PFSK-1 (cell line): ENCODE measurements around the gene ST6GALNAC2.

Experiments
- FOXP2 ChIP-seq: optimal IDR thresholded peaks from 2 replicates; pipeline ENCODE3; 2011; ENCODE audit warnings: borderline replicate concordance, control low read depth, inconsistent platforms; ENCODE audit not compliant: insufficient read depth; ENCODE audit errors: extremely low read length, extremely low read depth
- POLR2AphosphoS5 ChIP-seq: IDR thresholded peaks from 2 replicates; pipeline ENCODE4 v1.6.1; 2012; ENCODE audit warnings: low read depth, mild to moderate bottlenecking, control low read depth, low read length, moderate library complexity
- REST ChIP-seq, 2 experiments: IDR thresholded peaks; 2 replicates each; pipeline versions ENCODE4 v1.6.1 to v1.8.0; 2011 to 2012; ENCODE audit warnings: low read depth in 2 of 2, low read length in 2 of 2, control low read depth in 1 of 2, inconsistent platforms in 1 of 2, mild to moderate bottlenecking in 1 of 2, moderate library complexity in 1 of 2; ENCODE audit not compliant: insufficient read depth in 1 of 2
- SIN3A ChIP-seq: IDR thresholded peaks from 2 replicates; pipeline ENCODE4 v1.6.1; 2012; ENCODE audit warnings: mild to moderate bottlenecking, low read length, moderate library complexity, borderline replicate concordance; ENCODE audit not compliant: insufficient read depth
- TAF1 ChIP-seq: IDR thresholded peaks from 2 replicates; pipeline ENCODE4 v1.6.1; 2012; ENCODE audit warnings: low read length, control low read depth, borderline replicate concordance; ENCODE audit not compliant: insufficient read depth

Gene ST6GALNAC2

GRCh38 chr17:76582660-76583059, 3.0 kb downstream of the ST6GALNAC2 start:
- TF ChIP-seq REST (IDR thresholded peaks at IDR 0.05; ENCODE audit: insufficient read depth in 1 of 2, low read depth in 2 of 2, low read length in 2 of 2) = no peak

GRCh38 chr17:76581515-76581914, 4.1 kb downstream of the ST6GALNAC2 start:
- TF ChIP-seq FOXP2 = no peak
- no peak for TF ChIP-seq TAF1
- TF ChIP-seq SIN3A = no peak

DNA sequence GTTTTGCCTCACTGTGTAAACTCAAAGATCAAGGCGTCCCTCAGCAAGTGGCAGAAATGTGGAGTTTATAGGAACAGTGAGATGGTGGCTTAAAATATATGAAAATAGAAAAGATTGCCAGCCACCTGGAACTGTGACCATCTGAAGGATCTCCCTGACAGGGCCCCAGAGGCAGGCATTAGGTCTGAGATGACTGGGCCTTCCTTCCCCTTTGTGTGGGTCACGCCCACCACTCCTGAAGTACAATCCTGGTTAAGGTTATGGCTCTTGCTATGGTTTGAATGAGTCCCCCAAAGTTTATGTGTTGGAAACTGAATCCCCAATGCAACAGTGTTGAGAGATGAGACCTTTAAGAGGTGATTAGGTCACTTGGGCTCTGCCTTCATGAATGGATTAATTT, 6.4 kb downstream of the ST6GALNAC2 start:
- TF ChIP-seq SIN3A (no peak), FOXP2 (no peak), POLR2AphosphoS5 (no peak), REST (IDR thresholded peaks at IDR 0.05; ENCODE audit: insufficient read depth in 1 of 2, low read depth in 2 of 2, low read length in 2 of 2) (no peak), TAF1 (no peak)

GRCh38 chr17:76578376-76578775, 7.3 kb downstream of the ST6GALNAC2 start:
- TF ChIP-seq POLR2AphosphoS5 = no peak
- TF ChIP-seq SIN3A = no peak
- TF ChIP-seq TAF1 = no peak
- no peak for TF ChIP-seq REST (IDR thresholded peaks at IDR 0.05; ENCODE audit: insufficient read depth in 1 of 2, low read depth in 2 of 2, low read length in 2 of 2)
- no peak for TF ChIP-seq FOXP2

GRCh38 chr17:76577876-76578275, 7.8 kb downstream of the ST6GALNAC2 start:
- no peak for TF ChIP-seq FOXP2
- TF ChIP-seq SIN3A = no peak
- TF ChIP-seq POLR2AphosphoS5 = no peak
- no peak for TF ChIP-seq REST (IDR thresholded peaks at IDR 0.05; ENCODE audit: insufficient read depth in 1 of 2, low read depth in 2 of 2, low read length in 2 of 2)
- TF ChIP-seq TAF1 = no peak

- TF ChIP-seq REST (IDR thresholded peaks at IDR 0.05; ENCODE audit: insufficient read depth in 1 of 2, low read depth in 2 of 2, low read length in 2 of 2) (no peak), SIN3A (no peak), POLR2AphosphoS5 (no peak), FOXP2 (no peak), TAF1 (no peak)
Observed at GRCh38 chr17:76576189-76576588, 9.5 kb downstream of the ST6GALNAC2 start.
